NCI-H2029 treated with DMSO at 0.1 percent for 48 hours (cell line): ENCODE data around the gene SNAI3.
A peak's percentile ranks its signal among the peaks of the same experiment; 100 is the strongest.
"Not testable (repeated sequence)": the region's sequence is repeated elsewhere in the genome, so short reads cannot be mapped to it uniquely, and the experiment has no call there.

Experiments used
- DNase-seq: peaks from one replicate; lab custom pipeline; 2025; lab: John Stamatoyannopoulos, UW

The SNAI3 gene

GRCh38 chr16:88690341-88691128 lies 4.2 kb upstream of the SNAI3 start:
- DNase-seq: no peak

- DNase-seq: peak; percentile 46
Measured at GRCh38 chr16:88688013-88688778, 1.9 kb upstream of the SNAI3 start.

- DNase-seq: no peak
Measured at GRCh38 chr16:88687676-88688012, 1.3 kb upstream of the SNAI3 start.

GRCh38 chr16:88687254-88687576 lies 908 bp upstream of the SNAI3 start:
- no peak for DNase-seq

GRCh38 chr16:88686062-88686438 lies 257 bp downstream of the SNAI3 start:
- no peak for DNase-seq

GRCh38 chr16:88685156-88686061 lies 898 bp downstream of the SNAI3 start:
- no peak for DNase-seq

GRCh38 chr16:88684569-88685155 lies 1.6 kb downstream of the SNAI3 start:
- no peak for DNase-seq

GRCh38 chr16:88681709-88682451 lies 4.4 kb downstream of the SNAI3 start:
- no peak for DNase-seq

GRCh38 chr16:88681084-88681680 lies 5.1 kb downstream of the SNAI3 start:
- no peak for DNase-seq

GRCh38 chr16:88680554-88681083 lies 5.7 kb downstream of the SNAI3 start:
- no peak for DNase-seq

- DNase-seq: no peak
Measured at GRCh38 chr16:88678224-88678979, 7.9 kb downstream of the SNAI3 start.

GRCh38 chr16:88677721-88678120 lies 8.6 kb downstream of the SNAI3 start:
- no peak for DNase-seq

- DNase-seq: no peak
Measured at GRCh38 chr16:88676502-88677242, 9.6 kb downstream of the SNAI3 start.

- no peak for DNase-seq
Measured at GRCh38 chr16:88673716-88674379, 12.5 kb downstream of the SNAI3 start.

GRCh38 chr16:88672776-88673175 lies 13.5 kb downstream of the SNAI3 start:
- no peak for DNase-seq

- no peak for DNase-seq
Measured at GRCh38 chr16:88671806-88672205, 14.5 kb downstream of the SNAI3 start.

GRCh38 chr16:88669980-88670379 lies 16.3 kb downstream of the SNAI3 start:
- no peak for DNase-seq

GRCh38 chr16:88669493-88669892 lies 16.8 kb downstream of the SNAI3 start:
- DNase-seq: not testable (repeated sequence)

- DNase-seq: no peak
Measured at GRCh38 chr16:88667461-88667860, 18.8 kb downstream of the SNAI3 start.
